H1 (cell line): ENCODE results near the gene SPTBN5.
A peak's percentile ranks its signal among the peaks of the same experiment; 100 is the strongest.

Experiments used
- ATF3 ChIP-seq: IDR thresholded peaks from 2 replicates; pipeline ENCODE4 v1.6.1; 2011; ENCODE audit warnings: low read depth, mild to moderate bottlenecking, low read length; ENCODE audit not compliant: insufficient read depth
- BRCA1 ChIP-seq: IDR thresholded peaks from 2 replicates; pipeline ENCODE4 v1.6.1; 2012; ENCODE audit warnings: low read depth, low read length, improper control_type of control experiment
- FOSL1 ChIP-seq: IDR thresholded peaks from 2 replicates; pipeline ENCODE4 v1.6.1; 2011; ENCODE audit warnings: mild to moderate bottlenecking, low read depth, low read length, moderate library complexity; ENCODE audit not compliant: insufficient read depth
- GABPA ChIP-seq: IDR thresholded peaks from 2 replicates; pipeline ENCODE4 v1.6.1; 2011; ENCODE audit warnings: mild to moderate bottlenecking, low read length, moderate library complexity, borderline replicate concordance; ENCODE audit not compliant: insufficient read depth
- POLR2A ChIP-seq, 2 experiments: IDR thresholded peaks; 1 replicate in 1 of 2; 2 replicates in 1 of 2; pipeline ENCODE4 v1.6.1; 2011; ENCODE audit warnings: low read depth in 2 of 2, low read length in 2 of 2, mild to moderate bottlenecking in 2 of 2; ENCODE audit errors: control extremely low read depth in 1 of 2
- POLR2AphosphoS5 ChIP-seq: IDR thresholded peaks from 2 replicates; pipeline ENCODE4 v1.6.1; 2011; ENCODE audit warnings: low read depth, low read length
- SIN3A ChIP-seq, 2 experiments: IDR thresholded peaks in 1 of 2; conservative IDR thresholded peaks in 1 of 2; 2 replicates each; pipeline ENCODE4 v1.6.1; 2011 to 2012; ENCODE audit warnings: low read length in 2 of 2, improper control_type of control experiment in 1 of 2, low read depth in 1 of 2, mild to moderate bottlenecking in 1 of 2
- USF2 ChIP-seq: IDR thresholded peaks from 2 replicates; pipeline ENCODE4 v1.6.1; 2011; ENCODE audit warnings: low read length, improper control_type of control experiment
- TF ChIP-seq, protein P1 (sequence below), 3 experiments: IDR thresholded peaks; 1 replicate in 2 of 3; 2 replicates in 1 of 3; pipeline versions ENCODE4 v1.5.1 to v1.6.1; 2011; ENCODE audit warnings: low read length in 3 of 3, mild to moderate bottlenecking in 3 of 3, inconsistent platforms in 2 of 3, low read depth in 1 of 3, moderate library complexity in 1 of 3; ENCODE audit not compliant: insufficient read depth in 1 of 3; ENCODE audit errors: control extremely low read depth in 1 of 3

- TF ChIP-seq GABPA (no peak), FOSL1 (no peak), BRCA1 (no peak), POLR2A (IDR thresholded peaks at IDR 0.05; ENCODE audit: control extremely low read depth in 1 of 2, low read depth in 2 of 2, low read length in 2 of 2) (no peak), USF2 (no peak), ATF3 (no peak), POLR2AphosphoS5 (no peak), SIN3A (conservative IDR thresholded peaks at IDR 0.05 in 1 of 2, IDR thresholded peaks at IDR 0.05 in 1 of 2; ENCODE audit: low read depth in 1 of 2, low read length in 2 of 2) (no peak)
- TF ChIP-seq, protein P1, sequence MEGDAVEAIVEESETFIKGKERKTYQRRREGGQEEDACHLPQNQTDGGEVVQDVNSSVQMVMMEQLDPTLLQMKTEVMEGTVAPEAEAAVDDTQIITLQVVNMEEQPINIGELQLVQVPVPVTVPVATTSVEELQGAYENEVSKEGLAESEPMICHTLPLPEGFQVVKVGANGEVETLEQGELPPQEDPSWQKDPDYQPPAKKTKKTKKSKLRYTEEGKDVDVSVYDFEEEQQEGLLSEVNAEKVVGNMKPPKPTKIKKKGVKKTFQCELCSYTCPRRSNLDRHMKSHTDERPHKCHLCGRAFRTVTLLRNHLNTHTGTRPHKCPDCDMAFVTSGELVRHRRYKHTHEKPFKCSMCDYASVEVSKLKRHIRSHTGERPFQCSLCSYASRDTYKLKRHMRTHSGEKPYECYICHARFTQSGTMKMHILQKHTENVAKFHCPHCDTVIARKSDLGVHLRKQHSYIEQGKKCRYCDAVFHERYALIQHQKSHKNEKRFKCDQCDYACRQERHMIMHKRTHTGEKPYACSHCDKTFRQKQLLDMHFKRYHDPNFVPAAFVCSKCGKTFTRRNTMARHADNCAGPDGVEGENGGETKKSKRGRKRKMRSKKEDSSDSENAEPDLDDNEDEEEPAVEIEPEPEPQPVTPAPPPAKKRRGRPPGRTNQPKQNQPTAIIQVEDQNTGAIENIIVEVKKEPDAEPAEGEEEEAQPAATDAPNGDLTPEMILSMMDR (IDR thresholded peaks at IDR 0.05; ENCODE audit: control extremely low read depth in 1 of 3, insufficient read depth in 1 of 3, low read depth in 1 of 3, low read length in 3 of 3), result peak; percentile 39 to 67 (median 45)
These were observed 87.3 kb downstream of the SPTBN5 start for GRCh38 chr15:41806291-41807181.
